Adrenal gland (tissue), 5 donors: ENCODE results near the gene MED12L.

Source experiments
- CTCF ChIP-seq, 6 experiments: fragments of 450-650 bp in 4 of 6; fragments of 200-600 bp in 2 of 6; sonication (generic) in 1 of 6; IDR thresholded peaks; 1 replicate in 5 of 6; 2 replicates in 1 of 6; pipeline versions ENCODE4 v1.5.1 to v1.8.0; 2016 to 2021; ENCODE audit warnings: antibody characterized with exemption in 6 of 6, mild to moderate bottlenecking in 2 of 6, moderate library complexity in 1 of 6
- POLR2A ChIP-seq, 2 donors: fragments of 450-650 bp; IDR thresholded peaks; one replicate each; pipeline ENCODE4 v1.6.1; 2017; ENCODE audit warnings: antibody characterized with exemption in 2 of 2, mild to moderate bottlenecking in 2 of 2, moderate library complexity in 1 of 2
- donor health status: DM: no; HTN: no; CAD: no.

- TF ChIP-seq CTCF (IDR thresholded peaks at IDR 0.05) (no peak), POLR2A (IDR thresholded peaks at IDR 0.05) (no peak)
Observed at GRCh38 chr3:151283387-151283786, 197.9 kb downstream of the MED12L start.
